ENCODE results near the gene PAK3.

PAK3 gene

DNA sequence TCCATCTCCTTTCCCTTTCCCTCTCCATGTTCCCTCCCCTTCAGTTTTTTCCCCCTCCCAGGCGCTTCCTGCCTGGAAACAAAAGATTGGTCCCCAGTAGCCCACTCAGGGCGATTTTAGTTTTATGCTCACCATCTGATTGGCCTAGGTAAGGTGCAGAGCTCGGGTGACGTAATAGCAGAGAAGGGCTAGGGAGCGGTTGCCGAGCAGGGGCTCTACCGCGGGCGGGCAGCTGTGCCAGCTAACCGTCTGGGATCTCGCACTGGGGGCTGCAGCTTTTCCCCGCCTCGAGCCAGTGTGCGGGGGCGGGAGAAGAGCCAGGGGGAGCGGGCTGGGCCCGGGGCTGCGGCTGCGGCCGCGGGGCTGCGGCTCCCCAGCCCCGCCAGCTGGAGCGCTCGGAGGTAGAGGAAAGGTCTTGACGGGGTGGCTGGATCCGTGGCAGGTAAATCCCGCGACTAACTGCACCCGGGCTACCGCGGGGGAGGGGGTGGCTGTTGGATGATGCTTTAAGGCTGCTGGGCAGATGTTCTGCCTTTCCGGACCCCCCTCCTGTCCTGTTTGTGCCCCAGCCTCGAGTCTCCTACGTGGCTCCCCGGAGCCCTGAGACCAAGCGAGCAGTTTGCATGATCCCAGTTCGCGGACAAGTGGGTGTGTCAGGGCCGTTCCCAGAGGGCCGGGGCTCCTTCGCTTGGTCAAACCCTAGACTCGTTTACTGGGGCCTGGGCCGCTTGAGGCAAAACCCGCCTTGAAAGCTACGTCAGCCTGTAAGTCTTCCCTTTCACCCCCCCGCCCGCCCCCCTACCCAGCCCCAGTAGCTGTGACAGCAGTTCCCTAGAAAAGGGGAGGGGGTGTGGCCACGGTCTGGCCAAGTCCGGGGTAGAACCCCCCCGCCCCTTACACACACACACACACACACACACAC, at the start of gene PAK3:
Gene PAK3 (plus strand): TSS at position 218 of the 922 bp plus-strand sequence. CDS start 26,913 bp downstream, outside the sequence.
- peak; percentile 97 for DNase-seq

DNA sequence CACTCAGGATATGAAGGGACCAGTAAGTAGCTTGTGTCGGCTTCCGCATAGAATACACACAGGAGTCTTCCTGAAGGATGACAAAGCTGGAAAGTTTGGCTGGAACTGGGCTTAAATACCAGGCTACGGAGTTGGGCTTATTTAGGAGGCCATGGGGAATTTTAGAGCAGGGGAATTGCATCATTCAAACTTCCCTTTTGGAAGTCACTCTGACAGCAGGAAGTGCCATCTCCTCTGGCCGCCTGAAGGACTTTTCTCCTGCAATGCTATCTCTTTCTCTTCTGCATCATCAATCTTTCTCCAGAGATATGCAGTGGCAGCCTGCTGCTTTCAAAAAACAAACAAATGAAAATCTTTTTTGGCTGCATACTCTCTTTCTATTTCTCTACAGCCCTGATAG, 48.4 kb upstream of the PAK3 start:
- DNase-seq: no peak

DNA sequence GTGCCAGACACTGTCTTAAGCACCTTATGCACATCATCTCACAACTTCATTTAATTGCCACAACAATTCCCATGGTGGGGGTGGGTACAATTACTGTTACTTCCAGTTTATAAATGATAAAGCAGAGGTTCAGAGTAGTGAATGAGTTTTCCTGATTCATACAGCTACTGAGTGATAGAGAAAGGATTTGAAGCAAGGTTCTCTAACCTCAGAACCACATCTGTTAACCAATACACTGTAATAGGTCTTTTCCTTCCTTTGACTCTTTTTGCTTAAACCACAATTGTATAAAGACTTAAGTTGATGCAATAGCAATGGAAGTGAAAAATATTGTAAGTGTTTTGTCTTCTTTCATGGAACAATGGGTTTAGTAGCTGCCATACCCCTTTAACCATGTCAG, 43.5 kb upstream of the PAK3 start:
- DNase-seq: no peak

DNA sequence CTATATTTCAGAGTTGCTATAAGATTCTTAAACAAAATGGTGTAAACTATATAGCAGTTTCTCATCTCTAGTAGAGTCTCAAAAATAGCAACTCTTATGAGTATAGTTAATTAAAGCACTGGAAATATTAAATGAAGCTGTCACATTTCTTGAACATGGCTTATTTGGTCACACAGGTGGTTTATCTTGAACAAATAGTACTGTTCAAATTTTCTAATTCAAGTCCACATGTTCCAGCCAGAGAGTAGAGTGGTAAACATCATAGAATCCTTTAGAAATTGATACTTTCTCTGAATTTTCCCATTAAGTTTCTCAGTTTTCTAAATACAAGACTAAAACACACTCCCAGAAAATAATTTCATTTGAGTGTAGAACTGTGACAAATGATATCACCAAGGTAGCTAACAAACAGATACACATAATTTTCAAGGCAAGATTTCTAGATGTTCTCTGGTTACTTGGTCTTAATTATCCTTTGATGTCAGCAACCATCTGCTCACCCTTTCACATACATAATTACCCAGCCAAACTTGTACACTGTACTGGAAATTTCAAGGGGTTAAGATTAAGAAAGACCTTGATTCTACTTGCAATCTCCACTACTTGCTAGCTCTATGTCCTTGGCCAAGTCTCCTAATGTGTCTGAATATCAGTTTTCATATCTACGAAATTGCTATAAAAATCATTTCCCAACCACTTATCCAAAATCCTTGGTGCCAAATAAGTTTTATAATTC, 24.3 kb upstream of the PAK3 start:
- DNase-seq: peak; percentile 82

DNA sequence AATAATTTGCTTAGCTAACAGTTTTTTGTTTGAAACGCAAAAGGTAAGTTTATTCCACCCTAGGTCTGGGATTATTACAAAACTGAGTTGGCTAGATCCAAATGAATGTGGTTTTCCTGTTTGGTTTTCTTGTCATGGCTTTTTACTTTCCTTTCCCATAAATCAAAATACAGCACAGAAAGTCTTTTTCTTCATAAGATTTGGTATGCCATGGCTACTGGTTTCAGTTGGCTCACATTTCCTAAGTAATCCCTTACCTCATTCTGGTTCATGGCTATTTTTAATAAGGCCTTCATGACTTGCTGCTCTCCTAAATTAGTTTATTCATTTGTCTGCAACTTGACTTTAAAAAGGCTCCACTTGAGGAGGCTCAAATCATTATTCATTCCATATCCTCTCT, 12.9 kb upstream of the PAK3 start:
- DNase-seq: no peak

DNA sequence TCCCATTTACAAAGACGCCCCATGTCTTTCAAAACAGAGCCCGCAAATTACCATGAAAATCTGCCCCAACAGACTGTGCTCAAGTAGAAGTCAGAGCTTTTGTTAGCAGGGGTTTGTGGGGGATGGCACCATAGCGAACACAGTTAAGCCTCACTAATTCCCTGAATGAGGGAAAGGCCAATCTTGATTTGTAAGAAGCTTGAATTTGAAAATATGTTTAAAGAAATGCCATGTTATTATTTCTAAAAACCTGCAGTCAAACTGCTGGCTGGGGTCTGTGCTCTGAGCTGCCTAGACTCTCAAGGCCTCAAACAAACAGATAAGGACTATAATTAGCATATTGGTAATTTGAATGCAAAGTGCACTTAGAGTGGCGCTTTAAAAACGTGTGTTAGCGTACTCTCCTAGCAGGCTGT, 9.4 kb upstream of the PAK3 start:
- peak; percentile 91 for DNase-seq

DNA sequence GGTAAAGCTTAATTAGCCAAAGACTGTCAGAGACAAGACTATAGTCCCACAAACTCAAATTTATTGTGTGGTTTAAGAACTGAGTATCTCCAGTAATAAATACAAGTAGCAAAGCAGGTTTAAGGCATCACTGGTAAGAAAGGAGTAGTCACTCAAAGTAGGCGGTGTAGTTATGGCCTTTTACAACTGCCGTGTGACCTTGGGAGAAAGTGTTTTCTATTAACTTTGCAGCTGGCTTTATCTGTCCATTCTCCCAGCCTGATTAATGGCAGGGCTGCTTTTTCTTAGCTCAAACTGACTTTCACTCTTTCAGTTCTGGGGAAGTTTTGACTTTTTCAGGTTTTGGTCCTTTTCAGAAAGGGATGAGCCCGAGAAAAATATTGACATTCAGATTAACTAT, 7.4 kb upstream of the PAK3 start:
- DNase-seq: no peak

DNA sequence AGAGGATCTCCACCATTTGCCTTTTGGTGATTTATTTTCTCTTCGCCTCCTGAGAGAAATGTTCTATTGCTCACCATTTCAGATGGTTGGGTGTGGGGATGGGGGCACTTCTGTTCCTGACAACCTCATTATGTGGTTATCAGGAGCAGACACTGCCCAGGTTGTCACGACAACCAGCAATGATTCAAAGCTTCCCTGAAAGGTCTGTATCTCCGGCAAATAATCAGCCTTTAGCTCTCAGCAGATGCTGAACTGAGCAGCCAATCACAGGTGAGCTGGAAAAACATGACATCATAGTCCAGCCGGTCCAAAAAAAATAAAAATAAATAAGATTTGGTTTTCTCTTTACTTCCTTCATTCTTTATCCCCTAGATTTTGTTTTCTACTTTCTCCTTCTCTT, 5.5 kb upstream of the PAK3 start:
- peak; percentile 30 for DNase-seq

DNA sequence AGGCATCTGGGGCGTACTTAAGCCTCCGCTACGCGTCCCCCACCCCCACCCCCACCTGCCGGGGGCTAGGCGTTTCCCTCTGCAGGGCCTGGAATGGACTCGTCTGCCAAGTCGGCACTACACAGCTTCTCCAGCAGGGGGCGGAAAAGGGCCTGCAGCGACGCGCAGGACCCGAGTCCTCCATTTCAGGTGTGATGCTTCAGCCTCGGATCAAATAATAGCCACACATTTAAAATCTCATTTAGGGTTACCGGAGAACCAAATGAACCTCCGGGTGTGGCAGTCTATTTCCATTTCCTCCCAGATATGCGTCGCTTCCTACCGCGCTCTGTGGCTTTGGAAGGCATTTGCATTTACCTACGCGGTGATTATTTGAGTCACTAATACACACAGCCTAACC, 2.9 kb downstream of the PAK3 start:
- DNase-seq: peak; percentile 88

DNA sequence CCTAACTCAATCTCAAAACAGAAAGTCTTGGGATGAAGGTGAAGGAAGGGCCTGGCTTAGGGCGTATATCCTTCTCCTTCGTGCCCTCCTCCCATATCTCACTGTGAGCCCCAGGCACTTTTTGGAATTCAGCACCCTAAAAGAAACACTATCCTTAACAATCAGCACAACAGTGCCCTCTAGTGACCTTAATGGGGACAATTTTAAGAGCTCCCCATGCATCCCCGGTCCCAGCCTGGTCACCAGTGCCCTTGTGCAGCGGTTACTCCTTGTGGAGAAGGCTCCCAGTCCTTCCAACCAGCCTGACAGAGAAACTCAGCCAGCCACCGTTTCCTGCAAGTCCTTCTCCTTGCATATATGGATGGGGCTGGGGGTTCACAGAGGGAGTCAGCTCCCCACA, 4.2 kb downstream of the PAK3 start:
- DNase-seq: peak; percentile 71

DNA sequence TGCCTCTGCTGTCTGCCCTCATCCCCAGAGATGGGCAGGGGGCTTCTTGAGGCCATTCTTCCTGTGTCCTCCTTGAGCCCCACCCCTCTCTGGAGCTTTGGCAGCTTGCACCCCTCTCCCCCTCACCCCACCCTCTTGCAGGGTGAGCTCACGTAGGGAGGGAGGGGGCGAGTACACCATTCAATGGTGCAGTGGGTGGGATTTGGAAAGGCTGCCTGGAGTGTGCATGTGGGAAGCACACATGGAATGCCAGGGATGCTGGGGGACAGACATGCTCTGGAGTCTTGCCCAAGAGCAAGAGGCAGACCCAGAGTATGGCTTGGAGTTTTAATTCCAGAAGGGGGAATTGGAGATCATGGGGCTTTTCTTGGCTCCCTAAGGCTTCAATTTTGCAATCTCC, 5.6 kb downstream of the PAK3 start:
- peak; percentile 70 for DNase-seq

DNA sequence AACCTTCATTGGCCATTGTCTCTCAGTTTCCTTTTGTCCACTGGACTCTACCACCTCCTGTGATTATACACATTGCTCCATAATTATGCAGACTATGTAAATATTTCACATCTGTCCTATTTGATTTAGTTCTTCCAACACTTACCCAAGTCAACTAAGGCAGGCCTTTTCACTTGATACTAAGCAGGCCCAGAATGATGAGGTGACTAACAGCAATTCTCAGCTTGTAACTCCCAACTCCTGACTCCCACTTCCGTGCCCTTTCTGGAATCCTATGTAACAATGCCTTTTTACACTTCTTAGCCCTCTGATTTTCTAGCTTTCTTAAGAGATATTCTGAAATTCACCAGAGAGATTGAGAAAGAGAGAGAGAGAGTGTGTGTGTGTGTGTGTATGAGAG, 6.6 kb downstream of the PAK3 start:
- peak; percentile 96 for DNase-seq

DNA sequence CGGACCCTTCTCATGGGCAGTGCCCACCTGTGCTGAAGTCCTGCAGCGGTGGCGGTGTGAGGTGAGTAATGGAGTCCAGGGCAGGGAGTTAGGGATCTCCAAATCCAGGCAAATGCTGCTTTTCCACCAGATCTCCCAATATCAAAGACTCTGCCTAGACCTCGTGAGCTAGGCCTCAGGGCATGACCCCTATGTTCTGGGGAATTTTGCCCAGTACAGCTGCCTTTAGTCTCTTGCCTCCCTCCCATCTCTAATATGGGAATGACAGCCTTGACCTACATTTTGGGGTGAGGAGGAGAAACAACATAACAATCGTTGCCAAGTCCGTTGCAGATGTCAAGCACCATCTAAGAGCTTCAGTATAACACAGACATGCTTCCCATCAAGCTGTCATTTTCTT, 7.3 kb downstream of the PAK3 start:
- peak; percentile 20 for DNase-seq

DNA sequence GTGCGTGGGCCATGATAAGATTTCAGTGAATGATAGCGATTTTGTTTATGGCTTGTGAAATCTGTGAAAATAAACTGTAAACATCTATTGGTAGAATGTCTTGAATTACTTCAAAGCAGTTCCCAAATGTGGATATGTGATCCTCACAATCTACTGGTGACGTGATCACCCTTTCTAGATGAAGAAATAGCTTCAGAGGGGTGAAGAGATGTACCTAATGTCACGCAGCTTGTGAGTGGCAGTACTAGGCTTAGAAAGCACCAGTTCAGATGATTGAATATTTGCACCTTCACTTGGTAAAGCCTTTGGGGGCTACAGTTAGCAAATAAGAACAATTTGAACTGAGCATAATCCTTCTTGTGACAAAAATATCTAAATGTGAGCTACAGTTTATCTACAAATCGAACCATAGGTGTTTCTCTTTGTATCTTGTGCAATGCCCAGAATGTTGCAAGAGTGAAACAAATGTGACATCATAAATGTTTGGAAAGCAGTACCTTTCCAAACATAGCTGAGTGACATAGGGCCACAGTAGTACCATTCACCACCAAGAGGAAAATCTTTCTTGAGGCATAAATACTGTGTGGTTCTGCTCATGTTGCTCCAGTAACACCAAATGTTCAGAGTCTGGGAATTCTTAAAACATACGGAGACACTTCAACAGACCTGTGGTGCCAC, 14.2 kb downstream of the PAK3 start:
- DNase-seq: no peak

DNA sequence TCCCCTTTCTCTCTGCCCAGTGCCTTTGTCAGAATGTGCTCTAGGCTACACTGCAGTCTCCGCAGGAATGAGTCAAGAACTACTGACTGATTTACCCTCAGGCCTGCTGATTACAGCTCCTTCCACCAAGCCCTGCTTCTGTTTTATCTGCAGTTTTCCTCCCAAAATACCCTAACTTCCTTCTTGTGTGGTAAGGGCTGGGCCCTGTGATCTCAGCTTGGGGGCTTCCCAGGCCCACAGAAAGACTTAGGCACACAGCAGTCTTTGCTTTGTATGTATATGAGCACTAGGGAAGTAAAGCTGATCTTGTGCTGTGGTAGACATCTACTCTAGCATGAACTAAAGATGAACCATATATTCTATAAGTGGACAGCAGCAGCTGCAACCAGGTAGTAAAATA, 18.8 kb downstream of the PAK3 start:
- DNase-seq: no peak

DNA sequence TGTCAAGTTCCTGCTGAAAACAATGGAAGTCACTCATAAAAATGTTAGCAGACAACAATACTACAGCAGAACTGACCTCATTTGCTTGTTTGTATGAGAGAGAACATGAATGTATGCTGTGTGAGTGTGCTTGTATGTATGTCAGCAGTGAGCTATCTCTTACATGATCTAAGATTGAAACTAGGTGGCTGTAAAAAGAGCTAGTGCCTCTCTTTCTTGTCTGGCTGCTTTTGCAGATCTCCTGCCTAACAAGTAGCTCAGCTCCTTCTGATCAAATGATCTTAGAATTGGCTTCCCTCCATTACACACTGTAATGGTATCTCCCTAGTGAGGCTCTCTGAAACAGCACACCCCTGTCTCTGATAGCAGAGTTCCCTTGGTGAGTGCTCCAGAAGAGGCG, 20.7 kb downstream of the PAK3 start:
- no peak for DNase-seq

DNA sequence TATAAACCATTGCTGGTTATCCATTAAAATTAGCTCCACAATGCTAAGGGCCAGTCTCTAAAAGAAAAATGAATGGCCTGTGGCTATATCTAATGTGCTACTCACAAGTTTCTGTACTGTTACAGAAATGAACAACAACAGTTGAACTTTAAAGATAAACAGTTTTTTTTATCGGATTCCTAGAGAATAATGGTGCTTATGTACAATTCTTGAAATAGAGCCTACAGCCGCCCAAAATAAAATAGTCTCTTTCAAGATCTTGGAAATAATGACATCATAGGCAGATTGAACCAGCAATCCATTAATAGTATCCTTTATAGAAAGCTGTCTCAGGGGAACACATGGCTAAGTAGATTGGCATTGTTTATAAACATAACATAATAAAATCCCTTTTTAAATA, 23.4 kb downstream of the PAK3 start:
- DNase-seq: no peak

DNA sequence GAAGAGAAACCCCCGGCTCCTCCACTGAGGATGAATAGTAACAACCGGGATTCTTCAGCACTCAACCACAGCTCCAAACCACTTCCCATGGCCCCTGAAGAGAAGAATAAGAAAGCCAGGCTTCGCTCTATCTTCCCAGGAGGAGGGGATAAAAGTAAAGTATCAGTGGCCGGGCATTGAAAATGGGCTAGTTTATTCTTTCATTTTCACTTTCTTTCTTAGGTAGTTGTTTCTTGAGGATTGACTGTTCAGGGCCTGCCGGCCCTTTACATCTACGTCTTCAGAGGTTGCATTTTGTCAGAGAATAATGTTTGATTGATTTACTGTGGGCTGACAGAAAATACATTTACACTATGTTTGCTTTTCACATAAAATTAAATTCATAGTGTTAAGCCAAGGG, 27.1 kb downstream of the PAK3 start:
- DNase-seq: no peak

DNA sequence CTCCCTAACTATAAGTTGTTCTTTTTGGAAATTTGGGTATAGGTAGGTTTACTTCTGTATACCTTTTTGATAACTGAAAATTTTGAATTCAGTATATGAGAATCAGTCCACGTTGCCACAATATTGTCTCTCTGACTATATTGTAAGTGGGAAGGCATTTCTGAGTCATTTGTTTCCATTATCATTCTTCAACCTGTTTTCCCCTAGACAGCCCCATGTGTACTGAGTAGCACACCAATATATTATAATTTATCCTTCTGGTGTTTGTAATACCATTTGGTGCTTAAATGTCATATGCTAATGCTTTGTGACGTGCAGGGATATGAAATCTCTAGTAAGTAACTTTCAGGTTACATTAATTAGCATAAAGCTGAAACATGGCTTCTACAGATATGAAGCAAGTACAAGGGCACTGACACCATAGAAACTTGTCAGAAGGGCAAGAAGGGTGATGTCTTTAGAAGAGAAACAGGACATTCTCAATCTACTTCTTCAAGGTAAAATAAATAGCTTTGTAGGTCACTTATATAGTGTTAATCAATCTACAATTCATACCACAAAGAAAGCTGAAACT, 27.7 kb downstream of the PAK3 start:
- no peak for DNase-seq

DNA sequence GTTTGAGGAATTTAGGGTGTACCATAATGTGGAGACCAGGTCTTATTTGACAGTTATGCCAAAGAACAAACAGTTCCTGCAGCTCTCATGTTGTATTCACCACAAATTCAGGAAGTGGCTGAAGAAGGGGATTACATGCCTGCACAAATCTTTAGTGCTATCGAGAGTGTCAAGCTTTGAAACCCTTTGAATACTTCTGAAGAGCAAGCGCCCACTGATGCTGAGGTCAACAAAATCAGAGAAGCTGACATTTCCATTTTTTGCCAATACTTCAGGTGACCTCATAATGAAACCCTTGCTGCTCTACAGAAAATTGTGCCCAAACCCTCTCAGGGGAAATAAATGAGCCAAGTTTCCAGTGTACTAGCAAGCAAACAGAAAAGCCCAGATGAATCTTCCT, 28.4 kb downstream of the PAK3 start:
- no peak for DNase-seq

DNA sequence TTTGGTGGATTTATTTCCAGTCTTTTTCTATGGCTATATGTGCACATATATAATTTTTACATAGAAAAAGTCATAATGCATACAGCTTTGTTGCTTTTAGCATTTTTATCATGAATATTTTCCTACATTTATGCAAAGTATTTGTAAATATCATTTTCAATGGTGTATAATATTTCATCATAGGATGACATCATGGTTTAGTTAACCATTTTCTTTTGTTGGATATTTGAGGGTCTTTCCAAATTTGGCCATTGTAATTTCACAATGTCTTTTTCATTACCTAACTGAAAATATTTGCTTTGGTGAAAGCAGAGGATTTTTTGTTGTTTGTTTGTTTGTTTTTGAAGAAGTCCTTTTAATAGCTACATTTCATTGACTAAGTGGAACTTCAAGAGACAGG, 31.0 kb downstream of the PAK3 start:
- no peak for DNase-seq

DNA sequence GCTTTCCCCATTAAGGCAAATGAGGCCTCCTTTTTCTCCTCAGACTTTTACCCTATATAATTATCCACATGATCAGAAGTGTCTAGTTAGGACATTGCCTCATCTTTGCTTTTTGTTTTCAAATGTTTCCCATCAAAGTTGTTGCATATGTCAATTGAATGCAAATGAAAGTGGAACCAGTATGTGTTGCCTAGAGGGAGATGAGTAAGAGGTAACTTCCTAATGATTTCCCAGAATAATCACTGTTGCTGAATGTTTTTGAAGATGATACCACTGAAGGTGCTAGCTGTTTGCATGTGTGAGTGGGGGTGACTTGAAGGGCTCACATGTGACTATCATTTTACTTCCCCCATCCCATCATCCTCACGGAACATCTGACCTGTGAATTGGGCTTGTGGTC, 33.9 kb downstream of the PAK3 start:
- no peak for DNase-seq

DNA sequence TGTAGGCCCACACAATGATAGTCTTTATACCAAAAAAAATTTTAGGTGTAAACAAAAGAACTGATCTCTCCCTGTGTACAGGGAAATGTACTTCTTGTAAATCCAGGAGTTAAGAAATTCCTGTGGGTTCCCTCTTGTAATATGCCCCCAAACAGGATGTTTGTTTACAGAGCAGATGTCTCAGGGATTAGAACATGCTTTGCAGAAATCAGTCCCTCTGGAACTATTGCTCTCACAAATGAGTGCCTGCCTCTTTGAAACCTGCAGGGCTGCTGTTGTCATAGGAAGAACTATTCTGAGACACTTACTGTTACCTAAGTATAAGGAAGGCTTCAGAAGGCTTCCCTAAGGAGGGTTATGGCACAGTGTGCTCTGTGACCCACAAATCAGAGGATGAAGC, 35.6 kb downstream of the PAK3 start:
- peak; percentile 15 for DNase-seq

All from NCI-H69 (cell line).